T-helper 1 cell treated with Interleukin-12 subunit alpha and Interleukin-12 subunit beta and Interleukin-4 antibody, amounts not matched to agents 30 ng/mL and 1 ng/mL, for 36 hours (primary cell): ENCODE data around the gene HOXD9. TPM values are rescaled to one million over a fixed set of nuclear protein-coding genes. Genes with fewer than 3 reads are reported as not detected.

ENCODE experiments used
- intact Hi-C: fragments of 100-400 bp; cut with micrococcal nuclease; formaldehyde crosslinking; loops from one replicate; pipeline ENCODE4 v1.15.1; 2024
- total RNA-seq: library from RNA; stranded (reverse); gene quantifications from 2 replicates; pipeline ENCODE4 v1.2.3, GENCODE V29; 2022

HOXD9 gene
- total RNA-seq, 1 donor from 2014 or later, result not detected

DNA sequence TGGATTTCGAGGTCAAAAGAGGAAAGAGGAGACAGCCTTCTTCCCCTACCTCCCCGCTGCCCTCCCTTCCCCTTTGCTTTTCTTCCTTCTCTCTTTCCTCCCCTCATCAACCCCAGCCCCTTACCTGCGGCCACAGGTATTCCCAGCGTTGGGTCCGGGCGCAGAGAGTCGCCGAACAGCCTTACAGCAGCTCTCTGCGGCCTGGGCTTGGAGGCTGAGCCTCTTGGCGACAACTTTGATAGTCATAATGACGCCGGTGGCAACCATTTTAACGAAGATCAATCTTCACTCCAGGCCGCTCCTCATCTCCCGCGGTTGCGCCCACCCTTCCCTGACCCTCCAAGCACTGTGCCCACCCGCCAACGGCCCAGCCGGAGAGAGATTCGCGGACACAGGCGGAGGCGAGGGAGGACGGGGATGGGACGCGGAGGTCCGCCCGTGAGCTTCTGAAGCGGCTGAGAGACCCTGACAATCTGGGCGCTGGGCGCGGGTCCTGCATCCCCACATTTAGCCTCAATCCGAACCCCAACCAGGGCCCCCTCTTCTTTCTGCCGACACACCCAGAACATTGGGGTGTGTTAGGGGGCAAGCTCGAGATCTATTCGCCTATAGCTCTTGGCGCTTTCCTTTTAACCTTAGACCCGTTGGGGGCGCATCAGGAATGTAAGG is 37.3 kb upstream of the HOXD9 start:
- intact Hi-C loops, result no loop called here

DNA sequence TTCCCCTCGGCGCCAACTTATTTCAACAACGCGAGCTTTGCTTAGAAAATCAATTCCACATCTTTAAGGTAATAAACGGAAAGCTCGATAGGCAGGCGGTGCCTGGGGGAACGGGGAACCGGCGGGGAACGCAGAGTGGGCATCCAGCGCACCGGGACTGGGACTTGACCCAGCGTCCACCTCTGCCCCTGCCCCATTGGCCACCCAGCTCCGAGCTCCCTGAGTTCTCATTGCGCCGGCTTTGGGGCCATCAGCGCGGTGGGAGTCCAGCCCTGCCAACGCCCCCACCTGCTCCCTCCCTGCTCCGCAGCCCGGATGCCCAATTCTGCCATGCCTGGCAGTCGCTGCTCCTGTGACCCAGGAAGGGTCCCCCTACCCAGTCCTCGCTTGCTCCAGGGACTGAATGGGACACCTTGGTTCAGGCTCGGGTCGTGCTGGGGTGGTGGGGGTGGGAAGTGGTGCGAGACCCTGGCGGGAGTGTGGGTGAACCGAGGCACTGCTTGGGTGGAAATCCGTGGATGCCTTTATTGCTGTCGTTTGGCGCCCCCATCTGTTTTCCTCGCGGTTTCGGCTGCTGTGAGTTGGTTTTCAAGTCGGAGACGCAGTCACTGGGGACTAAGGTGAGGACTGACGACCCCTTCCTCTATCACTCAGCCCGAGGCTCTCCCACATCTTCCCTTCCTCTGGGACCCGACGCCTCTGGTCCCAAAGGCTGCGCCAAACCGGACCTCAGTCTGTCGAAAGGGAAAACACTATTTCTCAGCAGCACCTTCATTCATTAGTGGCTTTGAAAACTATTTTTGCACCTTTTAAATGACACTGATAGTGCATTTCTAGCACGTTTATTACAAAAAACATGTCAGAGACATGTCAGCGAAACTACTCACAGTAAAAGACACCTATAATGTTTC is 36.4 kb upstream of the HOXD9 start:
- intact Hi-C loops, result loop anchor here (1.0 kb wide), 1 partner anchor 10 kb away; no protein-coding TSS in a partner anchor

DNA sequence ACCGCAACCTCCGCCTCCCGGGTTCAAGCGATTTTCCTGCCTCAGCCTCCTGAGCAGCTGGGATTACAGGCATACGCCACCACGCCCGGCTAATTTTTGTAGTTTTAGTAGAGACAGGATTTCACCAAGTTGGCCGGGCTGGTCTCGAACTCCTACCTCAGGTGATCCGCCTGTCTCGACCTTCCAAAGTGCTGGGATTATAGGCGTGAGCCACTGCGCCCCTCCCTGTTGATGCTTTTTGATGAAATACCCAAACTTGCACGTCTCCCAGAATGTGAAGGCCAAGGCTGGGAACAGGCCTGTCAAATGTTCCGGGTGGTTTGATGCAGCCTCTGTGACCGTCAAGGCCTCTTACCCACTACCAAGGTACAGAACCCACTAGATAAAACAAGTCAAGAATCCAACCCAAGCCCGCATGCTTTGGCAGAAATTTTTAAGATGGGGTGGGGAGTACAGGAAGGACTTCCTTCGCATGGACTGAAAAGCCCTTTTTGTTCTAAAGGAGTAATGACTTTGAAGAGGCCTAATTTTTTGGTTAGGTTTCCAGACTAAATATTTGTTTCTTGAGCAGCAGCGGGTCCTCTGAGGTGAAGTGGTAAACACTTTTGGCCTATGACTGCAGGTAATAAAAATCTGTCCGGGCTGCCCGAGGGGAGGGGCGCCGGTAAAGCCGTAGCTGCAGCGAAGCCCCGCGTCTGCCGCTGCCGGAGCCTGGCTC is 35.0 kb upstream of the HOXD9 start:
- intact Hi-C loops, result no loop called here

DNA sequence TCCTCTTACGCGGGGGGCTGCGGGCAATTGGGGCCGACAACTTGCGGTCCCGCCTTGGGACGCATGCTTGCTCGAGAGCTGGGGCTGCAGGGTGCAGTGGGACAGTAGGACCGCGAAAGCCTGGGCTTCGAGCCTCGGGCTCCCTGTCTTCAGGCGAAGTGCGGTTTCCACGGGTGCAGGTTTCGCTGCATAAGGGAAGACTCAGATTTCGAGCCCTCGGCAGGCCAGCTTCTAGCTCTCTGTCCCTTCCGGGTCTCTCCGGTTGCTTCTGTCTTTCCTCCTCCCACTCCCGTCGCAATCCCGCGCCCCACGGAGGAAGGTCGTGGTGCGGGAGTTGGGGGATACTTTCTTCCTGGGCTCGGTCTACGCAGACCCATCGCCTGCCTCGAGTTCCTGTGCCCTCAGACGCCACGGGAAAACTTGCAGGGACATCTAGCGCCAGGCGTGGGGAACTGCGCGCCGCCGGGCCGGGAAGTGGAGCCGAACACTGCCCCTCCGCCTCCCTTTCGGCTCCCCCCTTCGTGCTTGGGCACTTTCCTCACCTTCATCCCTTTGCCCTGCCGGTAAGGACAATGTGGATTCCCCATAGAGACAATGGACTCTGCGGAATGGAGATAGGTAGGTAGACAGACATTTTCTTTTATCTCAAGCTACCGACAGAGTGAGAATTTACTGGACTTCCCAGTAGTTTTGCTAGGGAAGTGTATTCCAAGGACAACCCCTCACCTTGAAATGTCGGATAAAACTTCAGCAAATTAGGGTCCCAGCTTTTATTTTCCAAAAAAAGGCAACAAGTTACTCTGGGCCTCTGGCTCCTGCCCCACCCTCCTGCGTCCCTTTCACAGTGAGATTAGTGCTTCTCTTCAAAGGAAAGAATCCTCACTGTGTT is 34.2 kb upstream of the HOXD9 start:
- intact Hi-C loops, result no loop called here

DNA sequence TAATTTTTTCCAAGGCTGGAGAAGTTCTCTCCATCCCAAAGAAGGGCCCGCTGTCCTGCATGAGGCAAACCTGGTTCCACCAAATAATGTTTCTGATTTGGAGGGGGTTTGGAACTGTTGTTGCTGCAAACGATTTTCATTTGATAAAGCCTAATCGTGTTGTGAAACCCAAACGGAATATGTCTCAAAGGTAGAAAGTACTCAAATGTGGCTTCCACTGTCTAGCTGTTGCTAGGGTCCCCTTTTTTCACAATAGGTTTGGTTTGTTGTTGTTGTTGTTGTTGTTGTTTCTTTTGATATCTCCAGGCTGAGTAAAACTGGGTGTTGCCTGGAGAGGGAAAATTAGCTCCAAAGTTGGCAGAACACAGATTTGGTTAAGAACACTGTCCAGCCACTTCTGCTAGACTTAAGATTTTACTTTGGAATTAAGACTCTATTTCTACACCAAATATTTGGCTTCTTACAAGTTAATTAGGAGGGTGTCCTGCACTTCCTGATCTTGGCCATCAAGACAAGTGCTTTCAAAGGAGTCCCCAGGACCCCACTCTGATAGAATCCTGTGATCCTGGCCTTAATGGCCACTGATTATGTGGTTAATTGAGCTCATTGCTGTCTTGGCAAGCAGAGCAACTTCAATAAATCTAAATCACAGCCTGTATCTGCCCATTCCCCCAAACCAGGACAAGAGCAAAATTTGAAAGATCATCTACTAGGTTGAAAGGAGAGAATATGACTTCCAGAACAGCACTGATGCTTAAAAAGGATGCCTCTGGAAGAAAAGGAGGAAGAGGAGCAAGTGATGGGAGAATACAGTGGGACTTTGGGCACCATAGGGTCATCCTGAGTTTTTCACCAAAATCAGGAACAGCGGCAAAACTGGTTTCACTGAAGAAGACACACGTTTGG is 33.3 kb upstream of the HOXD9 start:
- intact Hi-C loops, result no loop called here

DNA sequence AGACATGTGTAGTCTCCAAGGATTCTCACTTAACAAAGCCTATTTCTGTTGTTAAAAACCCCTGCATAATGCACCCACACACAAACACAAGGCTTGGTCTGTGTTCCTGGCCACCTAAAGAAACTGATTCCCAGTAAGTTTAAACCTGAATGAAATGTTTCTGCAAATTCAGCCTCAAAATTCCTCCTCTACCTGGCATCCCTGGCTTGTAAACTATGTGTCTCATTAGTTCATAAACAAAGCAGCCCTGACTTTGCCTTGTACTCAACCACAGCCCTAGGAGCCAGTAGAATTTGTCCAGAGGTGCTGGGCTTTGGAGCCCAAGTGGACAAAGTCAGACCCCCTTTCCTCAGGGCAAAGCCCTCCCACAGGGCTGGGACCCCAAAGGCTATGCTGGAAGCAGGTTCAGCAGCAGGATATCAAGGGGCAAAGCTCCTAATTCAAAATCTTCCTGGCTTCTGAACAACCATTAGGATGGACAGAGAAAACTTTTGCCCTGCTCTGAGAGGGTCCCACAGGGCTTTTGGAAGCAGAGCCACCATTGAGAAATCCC is 32.6 kb upstream of the HOXD9 start:
- intact Hi-C loops, result no loop called here

DNA sequence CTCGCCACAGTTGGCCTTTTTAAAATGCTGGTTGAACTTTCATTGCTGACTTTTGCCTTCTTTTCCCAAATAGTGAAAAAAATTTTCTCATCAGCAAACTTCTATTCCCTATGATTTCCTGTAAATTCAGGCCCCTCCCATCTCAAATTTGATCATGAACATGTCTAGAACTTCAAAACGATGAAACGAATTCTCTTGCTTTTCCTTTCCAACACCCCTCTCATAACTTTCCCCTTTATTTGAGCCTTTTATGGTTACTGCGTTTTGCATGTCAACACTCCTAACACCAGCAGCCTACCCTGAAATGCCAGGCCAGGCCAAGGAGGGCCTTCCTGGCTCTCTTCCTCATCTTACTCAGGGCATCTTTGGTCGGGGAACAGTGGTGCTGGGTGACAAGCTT is 31.7 kb upstream of the HOXD9 start:
- intact Hi-C loops, result no loop called here

DNA sequence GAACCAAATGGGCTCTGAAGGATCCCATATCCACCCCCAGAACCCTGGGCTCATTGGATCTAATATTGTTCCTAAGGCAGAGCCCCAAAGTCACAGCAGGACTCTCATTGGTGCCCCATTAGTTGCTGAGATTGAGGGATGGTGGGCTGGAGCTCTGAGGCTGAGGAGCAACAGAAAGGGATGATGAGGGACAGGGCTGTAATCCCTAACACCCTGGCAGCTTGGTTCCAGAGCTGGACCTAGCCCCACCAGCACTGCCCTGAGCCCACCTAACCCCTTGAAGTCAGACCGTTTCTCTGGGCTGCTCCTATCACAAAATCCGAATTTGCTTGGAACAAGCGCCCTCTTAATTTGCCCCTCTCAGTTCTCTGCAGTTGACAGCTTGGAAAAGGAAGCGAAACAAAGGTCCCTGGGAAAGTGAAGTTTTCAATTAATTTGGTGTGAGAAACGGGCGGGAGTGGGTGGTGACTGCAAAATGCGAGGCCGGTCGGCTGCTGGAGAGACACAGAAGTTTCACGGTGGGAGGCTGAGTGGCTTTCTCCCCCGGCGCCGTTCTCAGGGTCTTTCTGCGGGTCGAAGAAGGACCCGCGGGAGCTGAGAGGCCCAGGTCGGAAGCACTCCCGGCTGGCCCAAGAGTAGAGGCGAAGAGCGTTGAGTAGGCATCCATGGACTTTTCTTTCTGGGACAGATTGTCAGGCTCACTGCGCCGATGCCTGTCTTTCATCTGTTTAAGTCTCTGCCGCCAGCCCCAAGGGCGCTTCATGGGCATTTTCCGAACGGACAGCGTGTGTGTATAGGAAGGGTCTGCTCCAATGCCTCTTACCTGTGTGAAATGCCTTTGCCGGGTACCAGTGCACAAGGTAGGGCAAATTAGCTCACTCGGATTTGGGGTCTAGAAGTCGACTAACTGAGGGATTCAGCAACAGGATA is 30.9 kb upstream of the HOXD9 start:
- intact Hi-C loops, result no loop called here

DNA sequence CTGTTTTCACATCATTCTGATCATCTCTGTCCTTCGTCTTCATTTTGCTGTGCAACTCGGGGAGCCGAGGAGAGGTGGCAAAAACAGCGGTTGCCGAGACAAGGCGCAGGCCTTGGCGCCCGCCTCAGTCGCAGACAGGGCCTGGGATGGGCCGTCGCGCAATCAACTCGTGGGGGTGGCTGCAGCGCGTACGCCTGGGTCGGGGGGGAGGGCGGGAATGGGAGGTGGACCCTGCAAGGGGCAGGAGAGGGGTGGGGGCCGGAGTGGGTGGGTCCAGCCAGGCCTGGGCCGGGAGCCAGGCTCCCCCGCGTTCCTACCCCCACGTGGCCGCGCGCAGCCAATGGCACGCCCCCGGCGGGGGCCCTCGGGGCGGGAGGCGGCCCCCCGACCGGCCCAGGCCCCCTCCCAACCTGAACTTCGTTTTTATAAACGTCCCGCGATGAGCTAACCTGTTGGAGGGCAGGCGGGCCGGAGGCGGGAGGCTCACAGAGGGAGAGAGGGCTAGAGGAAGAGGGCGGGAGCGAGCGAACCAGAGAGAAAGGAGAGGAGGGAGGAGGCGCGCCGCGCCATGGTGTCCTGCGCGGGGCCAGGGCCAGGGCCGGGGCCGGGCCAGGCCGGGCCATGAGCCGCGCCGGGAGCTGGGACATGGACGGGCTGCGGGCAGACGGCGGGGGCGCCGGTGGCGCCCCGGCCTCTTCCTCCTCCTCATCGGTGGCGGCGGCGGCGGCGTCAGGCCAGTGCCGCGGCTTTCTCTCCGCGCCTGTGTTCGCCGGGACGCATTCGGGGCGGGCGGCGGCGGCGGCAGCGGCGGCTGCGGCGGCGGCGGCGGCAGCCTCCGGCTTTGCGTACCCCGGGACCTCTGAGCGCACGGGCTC is 30.0 kb upstream of the HOXD9 start, which contains the start of gene HOXD13:
Gene HOXD13, plus strand, starts transcription at position 452 of the 875 bp plus-strand sequence. Its CDS starts 170 bp downstream, at position 622.
- intact Hi-C loops, result no loop called here

DNA sequence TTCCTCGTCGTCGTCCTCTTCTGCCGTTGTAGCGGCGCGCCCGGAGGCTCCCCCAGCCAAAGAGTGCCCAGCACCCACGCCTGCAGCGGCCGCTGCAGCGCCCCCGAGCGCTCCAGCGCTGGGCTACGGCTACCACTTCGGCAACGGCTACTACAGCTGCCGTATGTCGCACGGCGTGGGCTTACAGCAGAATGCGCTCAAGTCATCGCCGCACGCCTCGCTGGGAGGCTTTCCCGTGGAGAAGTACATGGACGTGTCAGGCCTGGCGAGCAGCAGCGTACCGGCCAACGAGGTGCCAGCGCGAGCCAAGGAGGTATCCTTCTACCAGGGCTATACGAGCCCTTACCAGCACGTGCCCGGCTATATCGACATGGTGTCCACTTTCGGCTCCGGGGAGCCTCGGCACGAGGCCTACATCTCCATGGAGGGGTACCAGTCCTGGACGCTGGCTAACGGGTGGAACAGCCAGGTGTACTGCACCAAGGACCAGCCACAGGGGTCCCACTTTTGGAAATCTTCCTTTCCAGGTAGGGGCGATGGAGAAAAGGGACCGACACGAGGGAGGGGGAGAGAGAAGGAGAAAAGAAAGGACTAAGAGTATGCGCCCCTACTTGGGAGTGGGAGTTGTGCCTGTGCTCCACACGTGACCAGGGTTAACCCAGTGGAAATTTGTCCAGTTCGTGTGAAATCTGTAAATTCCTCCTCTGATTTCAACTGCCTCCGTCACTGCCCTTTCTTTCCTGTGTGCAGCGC is 29.2 kb upstream of the HOXD9 start:
- intact Hi-C loops, result no loop called here

DNA sequence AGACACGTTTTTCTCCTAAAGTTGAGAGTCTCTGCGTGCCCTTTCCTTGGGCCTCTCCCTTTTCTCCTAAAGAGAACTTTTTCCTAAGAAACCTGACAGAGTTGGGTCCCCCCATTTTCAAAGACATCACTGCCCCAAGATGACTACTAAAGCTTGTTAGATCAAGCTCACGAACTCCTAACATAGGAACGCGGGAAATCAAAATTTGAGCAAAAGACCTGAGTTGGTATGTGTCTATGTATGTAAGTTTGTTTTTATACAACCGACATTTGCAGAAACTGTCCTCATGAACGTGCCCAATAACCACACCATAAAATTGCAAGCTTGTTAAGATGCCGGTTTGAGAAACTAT is 28.6 kb upstream of the HOXD9 start:
- intact Hi-C loops, result no loop called here

DNA sequence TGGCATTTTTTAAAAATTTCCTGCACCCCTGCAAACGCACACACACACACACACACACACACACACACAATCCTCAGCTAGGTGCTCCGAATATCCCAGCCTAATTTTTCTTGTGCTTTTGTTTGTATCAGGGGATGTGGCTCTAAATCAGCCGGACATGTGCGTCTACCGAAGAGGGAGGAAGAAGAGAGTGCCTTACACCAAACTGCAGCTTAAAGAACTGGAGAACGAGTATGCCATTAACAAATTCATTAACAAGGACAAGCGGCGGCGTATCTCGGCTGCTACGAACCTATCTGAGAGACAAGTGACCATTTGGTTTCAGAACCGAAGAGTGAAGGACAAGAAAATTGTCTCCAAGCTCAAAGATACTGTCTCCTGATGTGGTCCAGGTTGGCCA is 28.2 kb upstream of the HOXD9 start:
- intact Hi-C loops, result no loop called here

DNA sequence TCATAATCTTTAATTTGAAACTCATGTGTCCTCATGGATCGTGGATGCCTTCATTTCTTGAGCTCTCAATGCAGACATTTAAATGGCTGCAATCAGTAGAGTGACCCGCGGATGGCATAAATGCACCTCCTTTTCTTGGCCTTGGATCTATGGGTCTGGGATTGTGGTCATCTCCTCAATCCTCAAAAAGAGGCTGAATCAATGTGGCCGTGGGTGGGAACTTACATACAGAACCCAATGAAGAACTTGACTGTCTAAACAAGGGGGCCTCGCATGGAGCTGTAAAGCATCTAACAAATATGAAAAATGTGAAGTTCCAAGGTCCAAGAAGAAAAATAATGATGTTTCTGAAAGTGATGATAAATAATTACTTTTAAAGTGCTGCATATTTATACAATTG is 27.1 kb upstream of the HOXD9 start:
- intact Hi-C loops, result loop anchor here (5.0 kb wide), 2 partner anchors 37 to 1758 kb away; no protein-coding TSS in a partner anchor

DNA sequence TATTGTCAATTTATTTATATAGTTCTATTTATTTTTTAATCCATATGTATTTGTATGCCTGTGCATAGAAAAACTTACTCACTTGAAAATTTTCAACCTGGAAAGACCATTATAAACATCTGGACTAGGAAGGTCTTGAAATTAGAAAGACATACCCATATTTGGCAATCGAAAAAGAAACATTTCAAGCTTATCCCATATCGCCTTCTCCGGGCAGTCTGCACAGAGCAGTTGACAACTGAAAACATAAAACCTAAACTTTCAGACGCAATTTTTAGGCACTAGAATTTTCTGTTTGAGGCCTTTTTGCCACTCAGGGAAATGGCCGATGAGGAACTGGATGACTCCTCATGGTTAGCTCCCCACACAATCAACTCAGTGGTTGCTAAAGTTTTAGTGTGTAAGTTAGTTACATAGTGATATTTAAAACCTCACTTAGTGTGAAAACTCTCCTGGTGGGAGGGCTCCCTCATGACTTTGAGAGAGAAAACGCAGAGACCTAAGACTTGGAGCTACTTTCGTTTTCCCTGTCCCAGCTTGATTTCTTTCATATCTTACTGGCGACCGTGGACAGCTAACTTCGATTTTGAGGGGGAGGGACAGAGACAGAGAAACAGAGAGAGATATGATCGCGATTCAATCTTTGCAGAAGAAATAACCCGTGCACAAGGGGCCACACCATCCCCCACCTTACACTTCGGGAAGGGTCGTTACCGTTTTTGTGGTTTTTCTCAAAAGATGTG is 26.1 kb upstream of the HOXD9 start:
- intact Hi-C loops, result loop anchor here (1.0 to 5.0 kb wide), 4 partner anchors 10 to 1759 kb away; no protein-coding TSS in a partner anchor

DNA sequence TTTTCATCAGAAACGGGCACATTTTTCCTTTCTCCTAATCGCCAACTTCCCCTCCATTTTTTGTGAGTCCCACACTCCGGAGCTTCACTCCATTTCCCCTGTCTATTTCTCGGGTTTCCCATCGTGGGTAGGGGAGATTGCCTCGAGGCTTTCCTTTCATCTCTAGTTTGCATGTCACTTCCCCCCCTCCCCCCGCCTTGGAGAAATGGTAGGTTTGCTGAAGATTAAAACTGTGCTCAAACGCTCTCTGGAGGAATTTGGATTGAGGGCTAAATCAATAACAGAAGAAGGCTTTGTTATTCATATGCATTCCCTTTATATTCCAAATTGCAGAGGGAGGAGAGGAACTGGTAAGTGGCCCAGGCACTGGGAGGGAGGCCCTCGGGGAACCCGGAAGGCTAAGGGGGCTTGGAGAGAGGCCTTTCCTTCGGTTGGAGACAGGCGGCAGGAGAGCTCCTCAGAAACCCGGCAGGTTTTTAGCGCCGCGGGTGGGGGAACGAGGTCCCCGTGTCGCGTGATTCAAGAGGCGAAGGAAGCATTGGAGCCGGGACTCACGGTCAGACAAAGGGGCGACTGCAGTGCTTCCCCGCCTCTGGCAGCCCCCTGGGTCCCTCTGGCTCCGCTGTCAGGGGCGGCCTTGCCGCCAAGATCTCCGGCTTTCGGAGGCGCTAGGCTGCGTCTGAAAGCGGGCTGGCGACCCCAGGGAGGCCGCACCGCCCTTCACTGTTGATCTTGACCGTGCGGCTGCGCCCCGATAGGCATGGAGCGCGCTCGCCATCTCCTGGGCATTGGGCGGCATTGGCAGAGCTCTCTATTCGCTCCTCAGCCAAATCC is 25.3 kb upstream of the HOXD9 start:
- intact Hi-C loops, result loop anchor here (1.0 to 5.0 kb wide), 7 partner anchors 11 to 1760 kb away; no protein-coding TSS in a partner anchor
